ENCODE data around the gene TEX101. TPM values are rescaled to one million over a fixed set of nuclear protein-coding genes. Genes with fewer than 3 reads are reported as not detected.

The TEX101 gene
- total RNA-seq, 1 experiment from 2014 or later: not detected

DNA sequence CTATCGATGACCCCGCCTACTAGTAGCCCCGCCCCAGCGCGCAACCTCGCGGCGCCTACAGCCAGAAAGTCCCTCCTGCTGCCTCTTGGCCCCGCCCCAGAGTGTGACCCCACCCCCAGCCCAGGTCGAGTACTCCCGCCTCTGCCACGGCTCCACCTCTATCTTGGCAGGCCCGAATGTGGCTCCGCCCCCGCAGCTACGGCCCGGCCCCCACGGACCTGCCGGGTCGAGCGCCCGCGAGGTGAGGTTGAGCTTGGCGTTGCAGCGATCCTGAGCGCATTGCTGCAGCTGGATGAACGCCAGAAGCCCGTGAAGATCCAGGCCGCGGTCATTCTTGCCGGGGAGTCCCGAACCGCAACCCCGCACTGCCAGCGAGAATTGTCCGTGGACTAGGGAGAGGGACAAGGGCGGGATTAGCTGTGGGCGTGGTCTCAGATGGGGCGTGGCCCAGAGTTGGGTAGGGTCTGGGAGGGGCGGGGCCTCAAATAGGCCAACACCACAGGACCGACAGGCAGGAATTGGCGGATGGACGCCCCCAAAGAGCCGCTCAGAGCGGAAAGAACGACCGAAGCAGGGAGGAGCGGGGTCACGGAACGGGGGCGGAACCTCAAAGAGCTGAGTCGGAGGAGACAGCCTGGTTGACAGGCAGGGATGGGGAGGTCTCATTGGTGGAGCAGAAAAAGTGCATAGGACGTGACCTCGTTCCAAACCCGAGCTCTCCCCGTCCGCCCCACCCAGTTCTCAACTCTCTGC, 48.9 kb downstream of the TEX101 start:
- peaks cover 32% of the 10 kb centered on the region for H3K4me1 ChIP-seq (replicated peaks)
- no peaks in the 10 kb centered on the region for H3K9me3 ChIP-seq (replicated peaks)
- peak overlapping the region; percentile 54 for H3K4me3 ChIP-seq
- no peaks in the 10 kb centered on the region for H3K27me3 ChIP-seq (replicated peaks)
- DNase-seq (ENCODE audit: low read depth in 1 of 2, low spot score in 2 of 2): peak; percentile 98 to 99
- H3K36me3 ChIP-seq: no peaks in the 10 kb centered on the region
- peak overlapping the region; percentile 22; the same call in 1 of the 2 replicates for H3K27ac ChIP-seq

DNA sequence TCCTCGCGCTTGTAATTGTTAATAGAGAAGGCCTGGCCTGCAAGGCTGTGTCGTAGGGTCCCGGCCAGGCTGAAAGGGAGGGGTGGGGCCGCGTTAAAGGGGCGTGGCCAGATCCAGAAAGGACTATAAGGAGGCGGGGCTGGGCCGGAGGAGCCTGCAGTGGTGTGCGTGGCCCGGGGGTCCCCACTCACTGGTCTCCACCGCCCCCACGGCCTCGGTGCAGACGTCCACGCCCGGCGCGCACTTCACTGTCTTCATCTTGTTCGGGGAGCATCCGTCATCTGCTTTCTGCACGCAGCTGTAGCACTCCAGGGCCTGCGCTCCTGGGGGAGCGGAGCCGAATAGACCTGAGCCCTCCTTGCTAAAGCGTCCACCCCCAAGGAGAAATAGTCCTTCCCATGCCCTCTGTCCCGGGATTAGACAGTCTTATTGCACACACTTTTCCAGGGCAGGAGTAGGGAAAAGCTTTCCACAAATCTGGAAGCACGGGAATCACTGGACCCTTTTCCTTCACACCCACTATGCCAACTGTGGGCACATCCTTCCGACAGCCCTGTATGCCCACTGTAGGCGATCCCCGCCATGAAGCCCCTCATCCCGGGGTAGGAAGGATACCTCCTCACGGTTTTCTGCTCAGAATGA, 49.6 kb downstream of the TEX101 start:
- peaks cover 39% of the 10 kb centered on the region for H3K4me1 ChIP-seq (replicated peaks)
- H3K27ac ChIP-seq: 0 out of 2 replicates have a peak overlapping the region, but pooled peaks have one; percentile 22
- no peaks in the 10 kb centered on the region for H3K36me3 ChIP-seq
- H3K4me3 ChIP-seq: peak overlapping the region; percentile 54
- no peak for DNase-seq (ENCODE audit: low read depth in 1 of 2, low spot score in 2 of 2)
- H3K9me3 ChIP-seq (replicated peaks): no peaks in the 10 kb centered on the region
- no peaks in the 10 kb centered on the region for H3K27me3 ChIP-seq (replicated peaks)

- H3K27me3 ChIP-seq (replicated peaks): no peaks in the 10 kb centered on the region
- H3K4me3 ChIP-seq: peak within 1 kb of the TSS; percentile 54
- H3K9me3 ChIP-seq (replicated peaks): no peaks in the 10 kb centered on the region
- H3K4me1 ChIP-seq (replicated peaks): peaks cover 51% of the 10 kb centered on the region
- no peaks in the 10 kb centered on the region for H3K36me3 ChIP-seq
- H3K27ac ChIP-seq: no peak within 1 kb of the TSS
- no peak for DNase-seq (ENCODE audit: low read depth in 1 of 2, low spot score in 2 of 2)
These were observed 50.9 kb downstream of the TEX101 start, which contains the start of gene LYPD3 for GRCh38 chr19:43465468-43466120. LYPD3 (minus strand) TSS chr19:43465608; CDS start chr19:43465571, 37 bp downstream.

DNA sequence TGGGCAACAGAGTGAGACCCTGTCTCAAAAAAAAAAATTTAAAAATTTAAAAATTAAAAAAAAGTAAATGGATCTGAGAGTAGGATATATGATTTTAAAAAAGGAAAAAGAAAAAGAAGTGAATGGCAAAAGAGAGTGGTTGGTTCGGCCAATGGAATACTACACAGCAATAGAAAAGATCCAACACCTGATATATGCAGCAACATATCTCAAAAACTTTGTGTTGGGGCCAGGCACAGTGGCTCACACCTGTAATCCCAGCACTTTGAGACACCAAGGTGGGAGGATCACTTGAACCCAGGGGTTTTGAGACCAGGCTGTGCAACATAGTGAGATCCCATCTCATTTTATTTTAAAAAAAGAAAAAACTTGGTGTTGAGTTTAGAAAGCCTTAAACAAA, 52.1 kb downstream of the TEX101 start:
- Histone ChIP-seq H3K4me3 (no peak overlapping the region), H3K4me1 (replicated peaks) (peaks cover 51% of the 10 kb centered on the region), H3K27ac (0 out of 2 replicates have a peak overlapping the region, but pooled peaks have one; percentile 35), H3K9me3 (replicated peaks) (no peaks in the 10 kb centered on the region), H3K36me3 (no peaks in the 10 kb centered on the region), H3K27me3 (replicated peaks) (no peaks in the 10 kb centered on the region)
- DNase-seq (ENCODE audit: low read depth in 1 of 2, low spot score in 2 of 2): no peak

DNA sequence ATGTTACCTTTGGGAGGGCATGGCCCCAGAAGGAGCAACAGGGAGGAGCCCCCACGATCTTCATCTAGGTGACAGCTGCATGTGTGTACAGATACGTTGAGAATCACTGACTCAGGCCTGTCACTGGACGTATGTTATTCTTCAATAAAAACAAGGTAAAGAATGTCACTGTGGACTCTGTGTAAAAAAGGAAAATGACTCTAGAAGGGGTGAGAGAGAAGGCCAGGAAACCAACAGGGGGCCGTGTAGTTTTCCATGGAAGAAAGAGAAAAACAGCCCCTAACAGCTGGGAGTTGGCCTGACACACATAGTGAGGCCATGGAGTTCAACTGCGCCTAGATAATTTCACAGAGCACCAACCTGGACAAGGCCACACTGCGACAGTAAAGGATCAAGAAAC, 52.6 kb downstream of the TEX101 start:
- Histone ChIP-seq H3K9me3 (replicated peaks) (no peaks in the 10 kb centered on the region), H3K4me1 (replicated peaks) (peaks cover 51% of the 10 kb centered on the region), H3K27ac (peak overlapping the region; percentile 35; the same call in 1 of the 2 replicates), H3K4me3 (no peak overlapping the region), H3K27me3 (replicated peaks) (no peaks in the 10 kb centered on the region), H3K36me3 (no peaks in the 10 kb centered on the region)
- no peak for DNase-seq (ENCODE audit: low read depth in 1 of 2, low spot score in 2 of 2)

- DNase-seq (ENCODE audit: low read depth in 1 of 2, low spot score in 2 of 2): peak in 1 of 2 experiments; percentile 53
- no peak overlapping the region for H3K4me3 ChIP-seq
- no peaks in the 10 kb centered on the region for H3K27me3 ChIP-seq (replicated peaks)
- H3K4me1 ChIP-seq (replicated peaks): peaks cover 51% of the 10 kb centered on the region
- peak overlapping the region; percentile 35; the same call in 1 of the 2 replicates for H3K27ac ChIP-seq
- no peaks in the 10 kb centered on the region for H3K36me3 ChIP-seq
- no peaks in the 10 kb centered on the region for H3K9me3 ChIP-seq (replicated peaks)
These were observed 53.0 kb downstream of the TEX101 start for GRCh38 chr19:43467730-43468129.

Other genes starting within 250 kb of the TEX101 start
- 0.82 TPM in 1 of 2 replicates, not detected in the other for gene PSG5, start 228.4 kb upstream of the TEX101 start, total RNA-seq (2014; rRNA removed; shearing (Covaris generic))
- gene PSG4, start 209.3 kb upstream of the TEX101 start, total RNA-seq (2014; rRNA removed; shearing (Covaris generic)): not detected in 2 replicates
- gene PSG9, start 145.4 kb upstream of the TEX101 start, total RNA-seq (2014; rRNA removed; shearing (Covaris generic)): 0.13 TPM in 1 of 2 replicates, not detected in the other
- 0.05 TPM in 1 of 2 replicates, not detected in the other for gene CD177, start 61.2 kb upstream of the TEX101 start, total RNA-seq (2014; rRNA removed; shearing (Covaris generic))
- 0.13 TPM in 1 of 2 replicates, not detected in the other for gene LYPD3, start 50.7 kb downstream of the TEX101 start, total RNA-seq (2014; rRNA removed; shearing (Covaris generic))
- 15.1 and 15.8 TPM in 2 replicates for gene PHLDB3, start 89.9 kb downstream of the TEX101 start, total RNA-seq (2014; rRNA removed; shearing (Covaris generic))
- gene ETHE1, start 112.3 kb downstream of the TEX101 start, total RNA-seq (2014; rRNA removed; shearing (Covaris generic)): 23.7 and 30.5 TPM in 2 replicates
- gene ZNF575, start 118.3 kb downstream of the TEX101 start, total RNA-seq (2014; rRNA removed; shearing (Covaris generic)): 0.09 and 0.42 TPM in 2 replicates
- gene XRCC1, start 160.6 kb downstream of the TEX101 start, total RNA-seq (2014; rRNA removed; shearing (Covaris generic)): 48.6 and 59.8 TPM in 2 replicates
- 1.3 TPM in 1 of 2 replicates, not detected in the other for gene PINLYP, start 160.9 kb downstream of the TEX101 start, total RNA-seq (2014; rRNA removed; shearing (Covaris generic))
- gene IRGQ, start 181.2 kb downstream of the TEX101 start, total RNA-seq (2014; rRNA removed; shearing (Covaris generic)): 35.1 and 36.2 TPM in 2 replicates
- 8.8 and 12.6 TPM in 2 replicates for gene ZNF576, start 181.7 kb downstream of the TEX101 start, total RNA-seq (2014; rRNA removed; shearing (Covaris generic))
- gene SRRM5, start 197.2 kb downstream of the TEX101 start, total RNA-seq (2014; rRNA removed; shearing (Covaris generic)): not detected in 2 replicates
- gene ZNF428, start 204.7 kb downstream of the TEX101 start, total RNA-seq (2014; rRNA removed; shearing (Covaris generic)): 64.1 and 96.9 TPM in 2 replicates
- gene CADM4, start 225.0 kb downstream of the TEX101 start, total RNA-seq (2014; rRNA removed; shearing (Covaris generic)): 0.06 TPM in 1 of 2 replicates, not detected in the other